Prostate gland (tissue), 2 donors: ENCODE results near the gene TNS1.

Source experiments
- POLR2A ChIP-seq: fragments of 450-650 bp; IDR thresholded peaks from one replicate; pipeline ENCODE4 v1.6.1; 2016; ENCODE audit warnings: antibody characterized with exemption, mild to moderate bottlenecking
- POLR2AphosphoS5 ChIP-seq: sonication (generic); formaldehyde crosslinking; IDR thresholded peaks from one replicate; pipeline ENCODE4 v1.6.1; 2017; ENCODE audit warnings: antibody characterized with exemption
- TF ChIP-seq, protein P1 (sequence below), 4 experiments: fragments of 200-600 bp in 2 of 4; fragments of 450-650 bp in 2 of 4; sonication (generic) in 2 of 4; IDR thresholded peaks; 1 replicate in 3 of 4; 2 replicates in 1 of 4; pipeline ENCODE4 v1.5.1; 2016 to 2019; ENCODE audit warnings: antibody characterized with exemption in 4 of 4, mild to moderate bottlenecking in 2 of 4, moderate library complexity in 2 of 4

DNA sequence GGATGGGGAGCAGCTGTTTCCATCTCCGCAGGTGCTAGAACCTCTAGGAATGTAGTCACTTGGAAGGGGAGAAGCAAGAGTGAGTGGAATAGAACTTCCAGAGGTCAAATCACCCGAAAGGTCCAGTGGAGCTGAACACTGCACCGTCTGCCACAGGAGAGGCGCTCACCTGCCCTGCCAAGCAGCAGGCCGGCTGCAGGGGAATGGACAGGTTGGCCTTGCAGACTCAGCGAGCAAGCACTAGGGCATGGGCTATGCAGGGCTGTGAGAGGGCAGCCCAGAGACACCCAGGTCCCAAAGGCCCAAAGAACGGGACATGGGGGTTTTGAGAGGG lies 214.2 kb downstream of the TNS1 start:
- TF ChIP-seq, protein P1, sequence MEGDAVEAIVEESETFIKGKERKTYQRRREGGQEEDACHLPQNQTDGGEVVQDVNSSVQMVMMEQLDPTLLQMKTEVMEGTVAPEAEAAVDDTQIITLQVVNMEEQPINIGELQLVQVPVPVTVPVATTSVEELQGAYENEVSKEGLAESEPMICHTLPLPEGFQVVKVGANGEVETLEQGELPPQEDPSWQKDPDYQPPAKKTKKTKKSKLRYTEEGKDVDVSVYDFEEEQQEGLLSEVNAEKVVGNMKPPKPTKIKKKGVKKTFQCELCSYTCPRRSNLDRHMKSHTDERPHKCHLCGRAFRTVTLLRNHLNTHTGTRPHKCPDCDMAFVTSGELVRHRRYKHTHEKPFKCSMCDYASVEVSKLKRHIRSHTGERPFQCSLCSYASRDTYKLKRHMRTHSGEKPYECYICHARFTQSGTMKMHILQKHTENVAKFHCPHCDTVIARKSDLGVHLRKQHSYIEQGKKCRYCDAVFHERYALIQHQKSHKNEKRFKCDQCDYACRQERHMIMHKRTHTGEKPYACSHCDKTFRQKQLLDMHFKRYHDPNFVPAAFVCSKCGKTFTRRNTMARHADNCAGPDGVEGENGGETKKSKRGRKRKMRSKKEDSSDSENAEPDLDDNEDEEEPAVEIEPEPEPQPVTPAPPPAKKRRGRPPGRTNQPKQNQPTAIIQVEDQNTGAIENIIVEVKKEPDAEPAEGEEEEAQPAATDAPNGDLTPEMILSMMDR (IDR thresholded peaks at IDR 0.05), result no peak
- TF ChIP-seq POLR2A (no peak), POLR2AphosphoS5 (no peak)
